CD4-positive, alpha-beta T cell (primary cell): ENCODE data around the gene CPEB2. TPM values are rescaled to one million over a fixed set of nuclear protein-coding genes. Genes with fewer than 3 reads are reported as not detected.

Experiments used
- ATAC-seq: fragments of 200-7000 bp; cut with Tn5 transposase; one replicate; pipeline ENCODE4 v1.10.0; 2022; ENCODE audit warnings: mild to moderate bottlenecking; ENCODE audit not compliant: poor library complexity
- CTCF ChIA-PET: fragments of 350-600 bp; sonication (Branson Sonifier 250); formaldehyde crosslinking; loops from one replicate; lab custom pipeline; 2021; ENCODE audit warnings: antibody characterized with exemption, inconsistent platforms; lab: Charles Lee
- POLR2A ChIA-PET: fragments of 350-600 bp; sonication (Branson Sonifier 250); formaldehyde crosslinking; loops from one replicate; lab custom pipeline; 2021; ENCODE audit warnings: antibody characterized with exemption, inconsistent platforms; lab: Charles Lee
- DNase-seq, 14 experiments: peaks; one replicate each; pipeline ENCODE4 v3.0.0-alpha.2; 2013 to 2020; ENCODE audit warnings: mixed read lengths in 2 of 14
- H3K27ac ChIP-seq, 2 donors: one replicate each; pipeline versions ENCODE4 v1.5.1 to v1.7.0; 2013; ENCODE audit warnings: low read length in 2 of 2, low read depth in 1 of 2, mild to moderate bottlenecking in 1 of 2
- H3K27me3 ChIP-seq, 2 experiments: 1 replicate in 1 of 2; 2 replicates in 1 of 2; pipeline versions ENCODE4 v1.6.1 to v1.7.0; 2013; ENCODE audit warnings: low read length in 2 of 2, control low read depth in 1 of 2, mild to moderate bottlenecking in 1 of 2, moderate library complexity in 1 of 2; ENCODE audit not compliant: insufficient read depth in 2 of 2, control insufficient read depth in 1 of 2
- H3K36me3 ChIP-seq: one replicate; pipeline ENCODE4 v1.6.1; 2013; ENCODE audit warnings: low read length, control low read depth; ENCODE audit not compliant: insufficient read depth
- H3K4me1 ChIP-seq: one replicate; pipeline ENCODE4 v1.6.1; 2013; ENCODE audit warnings: low read length, control low read depth; ENCODE audit not compliant: insufficient read depth
- H3K4me3 ChIP-seq: one replicate; pipeline ENCODE4 v1.5.1; 2013; ENCODE audit warnings: mild to moderate bottlenecking, low read length, moderate library complexity
- H3K9me3 ChIP-seq, 2 experiments: 1 replicate in 1 of 2; 2 replicates in 1 of 2; pipeline versions ENCODE4 v1.6.1 to v1.7.0; 2013; ENCODE audit warnings: low read length in 2 of 2, mild to moderate bottlenecking in 2 of 2, control low read depth in 1 of 2, moderate library complexity in 1 of 2; ENCODE audit not compliant: control insufficient read depth in 1 of 2, insufficient read depth in 1 of 2
- H3K27ac Mint-ChIP-seq: one replicate; pipeline ENCODE4 v1.8.0; 2020; ENCODE audit warnings: mixed read lengths
- H3K27me3 Mint-ChIP-seq: one replicate; pipeline ENCODE4 v1.8.0; 2021; ENCODE audit warnings: mixed read lengths
- H3K36me3 Mint-ChIP-seq: one replicate; pipeline ENCODE4 v1.8.0; 2021; ENCODE audit warnings: low read depth, mixed read lengths
- H3K4me1 Mint-ChIP-seq: one replicate; pipeline ENCODE4 v1.8.0; 2021; ENCODE audit warnings: low read depth, mixed read lengths
- H3K4me3 Mint-ChIP-seq: one replicate; pipeline ENCODE4 v1.8.0; 2020; ENCODE audit warnings: mild to moderate bottlenecking, mixed read lengths
- H3K9me3 Mint-ChIP-seq: one replicate; pipeline ENCODE4 v1.8.0; 2020; ENCODE audit warnings: mixed read lengths
- intact Hi-C, 2 experiments: fragments of 100-400 bp; cut with DNase I in 1 of 2; cut with micrococcal nuclease in 1 of 2; formaldehyde crosslinking; loops; one replicate each; pipeline versions ENCODE4 v1.15.1 to v1.9.0; 2023 to 2025; cut with DNase I, micrococcal nuclease
- total RNA-seq, 174 experiments: library from RNA in 2 of 174; stranded (reverse) in 2 of 174; gene quantifications; one replicate each; pipeline ENCODE4 v1.2.3 and lab custom pipeline; 2021 to 2026
- TF ChIP-seq, protein P1 (sequence below): fragments of 200-600 bp; IDR thresholded peaks from one replicate; pipeline ENCODE4 v1.8.0; 2022; ENCODE audit warnings: antibody characterized with exemption, mild to moderate bottlenecking

Gene CPEB2
- total RNA-seq, 2 experiments from 2014 or later = 26.4 to 27.0 TPM

GRCh38 chr4:15021311-15021710 is 19.0 kb downstream of the CPEB2 start:
- H3K4me1 ChIP-seq = no peaks in the 10 kb centered on the region
- Mint-ChIP-seq H3K4me3 (no peak overlapping the region), H3K4me1 (peaks cover 60% of the 10 kb centered on the region), H3K27ac (no peak overlapping the region), H3K9me3 (no peaks in the 10 kb centered on the region), H3K27me3 (no peaks in the 10 kb centered on the region), H3K36me3 (peaks cover 70% of the 10 kb centered on the region)
- H3K36me3 ChIP-seq = peaks cover 4% of the 10 kb centered on the region
- TF ChIP-seq, protein P1, sequence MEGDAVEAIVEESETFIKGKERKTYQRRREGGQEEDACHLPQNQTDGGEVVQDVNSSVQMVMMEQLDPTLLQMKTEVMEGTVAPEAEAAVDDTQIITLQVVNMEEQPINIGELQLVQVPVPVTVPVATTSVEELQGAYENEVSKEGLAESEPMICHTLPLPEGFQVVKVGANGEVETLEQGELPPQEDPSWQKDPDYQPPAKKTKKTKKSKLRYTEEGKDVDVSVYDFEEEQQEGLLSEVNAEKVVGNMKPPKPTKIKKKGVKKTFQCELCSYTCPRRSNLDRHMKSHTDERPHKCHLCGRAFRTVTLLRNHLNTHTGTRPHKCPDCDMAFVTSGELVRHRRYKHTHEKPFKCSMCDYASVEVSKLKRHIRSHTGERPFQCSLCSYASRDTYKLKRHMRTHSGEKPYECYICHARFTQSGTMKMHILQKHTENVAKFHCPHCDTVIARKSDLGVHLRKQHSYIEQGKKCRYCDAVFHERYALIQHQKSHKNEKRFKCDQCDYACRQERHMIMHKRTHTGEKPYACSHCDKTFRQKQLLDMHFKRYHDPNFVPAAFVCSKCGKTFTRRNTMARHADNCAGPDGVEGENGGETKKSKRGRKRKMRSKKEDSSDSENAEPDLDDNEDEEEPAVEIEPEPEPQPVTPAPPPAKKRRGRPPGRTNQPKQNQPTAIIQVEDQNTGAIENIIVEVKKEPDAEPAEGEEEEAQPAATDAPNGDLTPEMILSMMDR = no peak
- ATAC-seq = no peak
- intact Hi-C loops = no loop called here
- H3K27ac ChIP-seq = no peak overlapping the region
- ChIA-PET POLR2A (interaction anchor here (0.7 to 2.3 kb wide), 2 partner anchors 12 to 18 kb away, joined by 3 to 6 read pairs; no protein-coding TSS in a partner anchor), CTCF (no interaction called here)
- DNase-seq = no peak
- H3K27me3 ChIP-seq = no peaks in the 10 kb centered on the region
- H3K9me3 ChIP-seq = no peaks in the 10 kb centered on the region
- H3K4me3 ChIP-seq = no peak overlapping the region

- no peaks in the 10 kb centered on the region for H3K4me1 ChIP-seq
- ChIA-PET POLR2A (interaction anchor here (0.7 to 2.3 kb wide), 2 partner anchors 13 to 19 kb away, joined by 3 to 6 read pairs; no protein-coding TSS in a partner anchor), CTCF (no interaction called here)
- TF ChIP-seq, protein P1 = no peak
- no peaks in the 10 kb centered on the region for H3K9me3 ChIP-seq
- H3K27me3 Mint-ChIP-seq = no peaks in the 10 kb centered on the region
- no peak overlapping the region for H3K27ac ChIP-seq
- H3K4me1 Mint-ChIP-seq = peaks cover 57% of the 10 kb centered on the region
- no peaks in the 10 kb centered on the region for H3K27me3 ChIP-seq
- no peak for DNase-seq
- H3K4me3 Mint-ChIP-seq = no peak overlapping the region
- no peak overlapping the region for H3K4me3 ChIP-seq
- H3K27ac Mint-ChIP-seq = no peak overlapping the region
- H3K36me3 ChIP-seq = peaks cover 3% of the 10 kb centered on the region
- intact Hi-C loops = no loop called here
- peaks cover 64% of the 10 kb centered on the region for H3K36me3 Mint-ChIP-seq
- ATAC-seq = no peak
- no peaks in the 10 kb centered on the region for H3K9me3 Mint-ChIP-seq
These were observed 19.7 kb downstream of the CPEB2 start for GRCh38 chr4:15021946-15022345.

DNA sequence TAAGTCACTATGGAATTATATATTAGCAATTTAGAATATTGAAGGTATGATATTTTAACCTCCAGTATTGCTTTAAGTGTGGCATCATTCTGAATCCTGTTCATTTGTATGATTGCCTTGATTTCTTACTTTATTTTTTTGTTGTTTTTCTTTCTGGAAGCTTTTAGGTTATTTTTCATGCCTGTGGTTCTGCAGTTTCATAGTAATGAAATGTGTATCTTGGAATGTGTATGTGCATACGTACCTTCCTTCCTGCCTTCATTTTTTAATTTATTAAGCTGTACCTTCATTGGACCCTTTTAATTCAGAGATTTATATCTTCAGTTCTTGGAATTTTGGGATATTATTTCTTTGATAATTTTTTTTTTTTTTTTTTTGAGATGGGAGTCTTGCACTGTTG is 22.1 kb downstream of the CPEB2 start:
- intact Hi-C loops = no loop called here
- Mint-ChIP-seq H3K27ac (no peak overlapping the region), H3K36me3 (peaks cover 56% of the 10 kb centered on the region), H3K27me3 (no peaks in the 10 kb centered on the region), H3K4me3 (no peak overlapping the region), H3K4me1 (peaks cover 49% of the 10 kb centered on the region), H3K9me3 (no peaks in the 10 kb centered on the region)
- H3K27ac ChIP-seq = no peak overlapping the region
- POLR2A ChIA-PET = no interaction called here
- H3K9me3 ChIP-seq = no peaks in the 10 kb centered on the region
- DNase-seq (no peak), ATAC-seq (no peak)
- peaks cover 8% of the 10 kb centered on the region for H3K36me3 ChIP-seq
- TF ChIP-seq, protein P1 = no peak
- no peak overlapping the region for H3K4me3 ChIP-seq
- H3K27me3 ChIP-seq = no peaks in the 10 kb centered on the region
- CTCF ChIA-PET = interaction anchor here (0.7 to 2.2 kb wide), 3 partner anchors 9 to 25 kb away, joined by 4 to 6 read pairs (median 4); no protein-coding TSS in a partner anchor
- no peaks in the 10 kb centered on the region for H3K4me1 ChIP-seq
